Colonic mucosa (tissue), 4 donors: Measurements from ENCODE around the gene NIPAL3. TPM values are rescaled to one million over a fixed set of nuclear protein-coding genes. Genes with fewer than 3 reads are reported as not detected.

Source experiments
- DNase-seq: peaks from one replicate; pipeline ENCODE4 v3.0.0-alpha.2; 2020
- H3K27ac ChIP-seq: fragments of 200-600 bp; one replicate; pipeline ENCODE4 v1.8.0; 2021
- H3K27me3 ChIP-seq: fragments of 200-600 bp; one replicate; pipeline ENCODE4 v1.8.0; 2021
- H3K36me3 ChIP-seq: fragments of 200-600 bp; one replicate; pipeline ENCODE4 v1.8.0; 2021
- H3K4me1 ChIP-seq: fragments of 200-600 bp; one replicate; pipeline ENCODE4 v1.8.0; 2021; ENCODE audit warnings: mild to moderate bottlenecking
- H3K4me3 ChIP-seq: fragments of 200-600 bp; one replicate; pipeline ENCODE4 v1.8.0; 2021
- H3K9ac ChIP-seq, 2 donors: one replicate each; pipeline ENCODE4 v1.7.0; 2013; ENCODE audit warnings: control low read depth in 2 of 2, low read depth in 2 of 2, low read length in 2 of 2
- H3K9me3 ChIP-seq: fragments of 200-600 bp; one replicate; pipeline ENCODE4 v1.8.0; 2021
- intact Hi-C: fragments of 100-400 bp; cut with DNase I; formaldehyde crosslinking; loops from one replicate; pipeline ENCODE4 v1.14.1; 2022
- total RNA-seq, 2 donors: library from RNA; stranded (reverse); fragmentation: NEBNext Ultra II Directional in 1 of 2; extraction: Animal tissue kit (Norgen Biotek cat#: 25700) in 1 of 2; gene quantifications; one replicate each; pipeline ENCODE4 v1.2.1, GENCODE V29; 2021
- TF ChIP-seq, protein P1 (sequence below): fragments of 200-600 bp; IDR thresholded peaks from one replicate; pipeline ENCODE4 v1.8.0; 2022; ENCODE audit warnings: antibody characterized with exemption, mild to moderate bottlenecking
- donor health status: healthy.
- donor health status: DM: no; HTN: no; CAD: no.
- donor health status: DM: no; HTN: no; CAD: no.

The NIPAL3 gene
- total RNA-seq, 2 donors from 2014 or later, result 41.3 to 45.2 TPM

DNA sequence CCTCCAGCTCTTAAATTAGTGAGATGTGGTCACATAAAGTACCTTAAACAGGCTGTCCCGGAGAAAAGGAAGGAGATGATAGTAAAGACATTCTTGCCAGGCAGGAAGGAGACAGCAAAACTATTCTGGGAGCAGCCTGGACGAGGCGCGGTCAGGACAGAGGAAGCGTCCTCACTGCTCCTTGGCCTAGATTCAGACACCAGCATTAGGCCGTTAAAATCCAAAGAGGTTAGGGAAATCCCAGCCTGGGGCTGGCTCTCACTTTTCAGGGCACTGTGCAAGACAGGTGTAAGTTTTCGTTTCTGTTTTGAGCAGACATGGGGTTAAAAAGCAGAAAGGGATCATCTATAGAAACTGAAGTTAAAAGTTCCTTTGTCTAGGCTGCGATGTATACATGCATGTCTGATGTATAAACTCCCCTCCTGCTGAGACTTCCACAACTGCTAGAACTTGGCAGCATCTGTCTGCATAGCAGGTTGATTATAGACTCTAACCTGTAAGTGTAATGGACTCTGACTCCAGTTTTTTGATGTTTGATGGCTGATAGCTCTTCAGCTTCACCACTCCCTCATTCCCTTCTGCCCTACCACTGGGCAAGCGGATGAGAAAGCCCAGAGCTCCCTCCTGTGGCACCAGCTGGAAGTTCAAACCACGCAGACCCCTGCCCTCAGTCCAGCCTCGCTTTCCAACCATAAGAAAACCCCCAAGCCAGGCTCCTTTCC is 23.6 kb upstream of the NIPAL3 start:
- intact Hi-C loops, result loop anchor here (1.0 kb wide), 1 partner anchor 192 kb away; no protein-coding TSS in a partner anchor
- no peaks in the 10 kb centered on the region for H3K27me3 ChIP-seq

DNA sequence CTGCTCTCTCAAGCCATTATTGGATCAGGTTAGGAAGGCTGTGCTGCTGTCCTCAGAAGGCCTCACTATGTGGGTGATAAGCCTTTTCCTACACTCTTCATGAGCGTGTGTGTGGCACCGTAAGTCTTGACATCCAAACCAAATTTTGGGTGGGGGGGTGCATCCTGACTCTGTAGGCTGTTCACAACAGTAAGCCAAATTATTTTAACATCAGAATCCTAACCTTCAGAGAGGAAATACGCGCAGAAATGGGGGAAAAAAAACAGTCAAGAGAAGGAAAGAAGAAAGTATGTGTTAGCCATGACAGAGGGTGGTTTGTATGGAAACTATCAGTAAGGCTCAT is 23.0 kb upstream of the NIPAL3 start:
- Histone ChIP-seq H3K27ac (peak overlapping the region; percentile 65), H3K36me3 (no peaks in the 10 kb centered on the region), H3K9me3 (no peaks in the 10 kb centered on the region), H3K27me3 (no peaks in the 10 kb centered on the region), H3K4me3 (no peak overlapping the region), H3K4me1 (no peaks in the 10 kb centered on the region), H3K9ac (peak overlapping the region; percentile 1 to 5)
- TF ChIP-seq, protein P1, sequence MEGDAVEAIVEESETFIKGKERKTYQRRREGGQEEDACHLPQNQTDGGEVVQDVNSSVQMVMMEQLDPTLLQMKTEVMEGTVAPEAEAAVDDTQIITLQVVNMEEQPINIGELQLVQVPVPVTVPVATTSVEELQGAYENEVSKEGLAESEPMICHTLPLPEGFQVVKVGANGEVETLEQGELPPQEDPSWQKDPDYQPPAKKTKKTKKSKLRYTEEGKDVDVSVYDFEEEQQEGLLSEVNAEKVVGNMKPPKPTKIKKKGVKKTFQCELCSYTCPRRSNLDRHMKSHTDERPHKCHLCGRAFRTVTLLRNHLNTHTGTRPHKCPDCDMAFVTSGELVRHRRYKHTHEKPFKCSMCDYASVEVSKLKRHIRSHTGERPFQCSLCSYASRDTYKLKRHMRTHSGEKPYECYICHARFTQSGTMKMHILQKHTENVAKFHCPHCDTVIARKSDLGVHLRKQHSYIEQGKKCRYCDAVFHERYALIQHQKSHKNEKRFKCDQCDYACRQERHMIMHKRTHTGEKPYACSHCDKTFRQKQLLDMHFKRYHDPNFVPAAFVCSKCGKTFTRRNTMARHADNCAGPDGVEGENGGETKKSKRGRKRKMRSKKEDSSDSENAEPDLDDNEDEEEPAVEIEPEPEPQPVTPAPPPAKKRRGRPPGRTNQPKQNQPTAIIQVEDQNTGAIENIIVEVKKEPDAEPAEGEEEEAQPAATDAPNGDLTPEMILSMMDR, result peak; percentile 23
- intact Hi-C loops, result no loop called here
- DNase-seq, result no peak

More for the DNA sequence above, 23.6 kb upstream of the NIPAL3 start:
- Histone ChIP-seq H3K36me3 (no peaks in the 10 kb centered on the region), H3K27ac (peak overlapping the region; percentile 65), H3K4me3 (no peak overlapping the region), H3K9ac (peak overlapping the region; percentile 1 to 5), H3K4me1 (no peaks in the 10 kb centered on the region), H3K9me3 (no peaks in the 10 kb centered on the region)
- peak; percentile 77 for DNase-seq
- TF ChIP-seq, protein P1, result peak; percentile 82

DNA sequence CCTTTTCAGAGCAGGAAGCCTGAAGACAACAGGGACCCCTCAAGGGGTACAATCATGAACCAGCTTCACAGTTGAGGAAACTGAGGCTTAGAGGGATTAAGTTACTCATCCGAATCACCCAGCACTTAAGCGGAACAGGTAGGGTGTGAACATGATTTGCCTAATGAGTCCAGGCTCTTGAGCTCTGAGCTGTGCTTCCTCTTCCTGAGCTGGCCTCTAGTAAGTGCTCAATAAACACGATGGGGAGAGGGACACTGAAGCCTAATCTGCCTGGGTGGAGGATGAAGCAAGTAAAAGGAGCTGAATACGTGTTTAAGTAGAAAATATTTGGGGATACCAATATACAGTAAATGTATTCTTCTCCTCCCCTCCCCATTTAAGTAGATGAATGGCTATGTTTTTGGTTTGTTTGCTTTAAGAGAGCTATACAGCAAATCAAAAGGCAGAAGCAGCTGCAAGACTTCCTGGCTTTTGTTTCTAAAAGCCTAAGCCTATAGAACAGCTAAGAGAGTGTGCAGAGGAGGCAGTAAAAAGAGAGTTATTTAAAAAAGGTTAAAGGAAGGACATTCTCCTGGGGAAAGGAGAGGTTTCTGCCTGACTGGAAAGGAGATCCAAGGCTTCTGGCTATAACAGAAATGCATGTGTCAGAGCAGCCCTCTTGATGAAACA is 22.5 kb upstream of the NIPAL3 start:
- Histone ChIP-seq H3K9me3 (no peaks in the 10 kb centered on the region), H3K36me3 (no peaks in the 10 kb centered on the region), H3K9ac (no peak overlapping the region), H3K27me3 (no peaks in the 10 kb centered on the region), H3K4me3 (no peak overlapping the region), H3K4me1 (no peaks in the 10 kb centered on the region), H3K27ac (peak overlapping the region; percentile 65)
- DNase-seq, result peak; percentile 15
- intact Hi-C loops, result no loop called here
- TF ChIP-seq, protein P1, result no peak

DNA sequence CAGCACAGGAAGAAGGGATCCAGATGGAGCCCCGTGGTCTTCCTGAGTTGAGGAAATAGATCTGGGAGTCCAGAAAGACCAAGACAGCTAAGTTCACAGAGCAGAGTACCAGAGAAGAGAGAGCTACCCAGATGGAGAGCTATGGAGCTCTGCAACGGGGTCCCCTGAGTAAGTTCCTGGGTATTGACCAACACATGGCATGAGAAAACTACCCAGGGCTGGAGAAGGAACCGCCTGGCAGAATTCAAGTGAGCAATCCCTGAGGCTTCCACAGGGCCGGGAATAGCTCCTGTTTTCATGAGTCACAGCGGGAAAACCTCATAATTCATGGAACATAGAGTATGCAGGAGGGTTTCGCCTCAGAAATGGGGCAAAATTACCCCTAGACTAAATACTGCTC is 21.7 kb upstream of the NIPAL3 start:
- Histone ChIP-seq H3K27ac (no peak overlapping the region), H3K9ac (no peak overlapping the region), H3K4me3 (no peak overlapping the region)

DNA sequence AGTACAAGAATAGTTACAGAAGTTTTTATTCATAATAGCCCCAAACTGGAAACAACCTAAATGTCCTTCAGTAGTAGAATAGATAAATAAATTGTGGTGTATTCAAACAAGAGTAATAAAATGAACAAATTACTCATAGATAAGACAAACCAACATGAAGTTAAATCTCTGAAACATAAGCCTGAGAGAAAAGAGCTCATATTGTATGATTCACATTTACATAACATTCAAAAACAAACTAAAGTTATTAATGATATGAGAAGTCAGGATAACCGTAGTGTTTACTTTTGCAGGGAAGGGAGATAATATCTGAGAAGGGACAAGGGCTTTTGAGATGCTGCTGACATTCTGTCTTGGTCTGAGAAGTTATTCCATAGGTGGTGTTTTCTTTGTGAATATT is 15.5 kb upstream of the NIPAL3 start:
- no peak for DNase-seq
- Histone ChIP-seq H3K9ac (no peak overlapping the region), H3K36me3 (no peaks in the 10 kb centered on the region), H3K4me1 (no peaks in the 10 kb centered on the region), H3K27ac (no peak overlapping the region), H3K4me3 (no peak overlapping the region), H3K27me3 (no peaks in the 10 kb centered on the region), H3K9me3 (no peaks in the 10 kb centered on the region)
- intact Hi-C loops, result no loop called here
- TF ChIP-seq, protein P1, result no peak

More for the DNA sequence above, 21.7 kb upstream of the NIPAL3 start:
- peak; percentile 7 for DNase-seq
- Histone ChIP-seq H3K9me3 (no peaks in the 10 kb centered on the region), H3K27me3 (no peaks in the 10 kb centered on the region), H3K4me1 (no peaks in the 10 kb centered on the region), H3K36me3 (no peaks in the 10 kb centered on the region)
- intact Hi-C loops, result no loop called here
- TF ChIP-seq, protein P1, result no peak
